Measurements from ENCODE around the gene AKR1E2. TPM values are rescaled to one million over a fixed set of nuclear protein-coding genes. Genes with fewer than 3 reads are reported as not detected.

Gene AKR1E2
- total RNA-seq, 1 donor from 2014 or later: 23.0 TPM

DNA sequence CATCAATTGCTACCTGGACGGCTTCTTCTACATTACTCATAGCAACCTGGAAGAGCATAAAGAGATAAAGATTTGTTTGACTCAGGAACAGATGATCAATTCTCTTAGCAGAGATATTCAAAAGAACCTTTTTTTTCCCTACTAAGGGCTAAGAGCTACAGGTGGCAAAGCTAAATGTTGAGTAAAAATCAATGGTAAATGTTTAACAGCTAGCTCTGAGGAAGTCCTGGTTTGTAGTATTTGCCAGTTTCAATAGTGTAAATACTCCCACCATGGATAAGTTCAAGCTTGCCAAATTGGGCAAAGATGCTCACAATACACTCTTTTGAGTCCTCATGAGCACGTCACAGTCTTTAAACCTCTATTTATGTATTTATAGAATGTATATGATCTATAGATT, 64.0 kb downstream of the AKR1E2 start:
- no peak for DNase-seq (ENCODE audit: low read depth in 2 of 2)

DNA sequence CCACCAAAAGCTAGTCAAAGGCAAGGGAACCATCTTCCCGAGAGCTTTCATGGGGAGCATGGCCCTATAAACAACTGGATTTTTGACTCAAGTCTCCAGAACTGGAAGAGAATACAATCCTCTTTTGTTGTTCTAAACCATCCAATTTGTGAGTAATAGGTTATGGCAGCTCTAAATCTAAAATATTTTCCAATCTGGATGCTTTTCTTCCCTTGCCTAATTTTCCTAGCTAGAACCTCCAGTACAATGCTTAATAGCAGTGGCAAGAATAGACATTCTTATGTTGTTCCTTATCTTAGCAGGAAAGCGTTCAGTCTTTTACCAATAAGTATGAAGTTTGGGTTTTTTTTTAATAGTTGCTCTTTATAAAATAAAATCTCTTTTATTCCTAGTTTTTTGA, 66.7 kb downstream of the AKR1E2 start:
- DNase-seq (ENCODE audit: low read depth in 2 of 2): no peak

DNA sequence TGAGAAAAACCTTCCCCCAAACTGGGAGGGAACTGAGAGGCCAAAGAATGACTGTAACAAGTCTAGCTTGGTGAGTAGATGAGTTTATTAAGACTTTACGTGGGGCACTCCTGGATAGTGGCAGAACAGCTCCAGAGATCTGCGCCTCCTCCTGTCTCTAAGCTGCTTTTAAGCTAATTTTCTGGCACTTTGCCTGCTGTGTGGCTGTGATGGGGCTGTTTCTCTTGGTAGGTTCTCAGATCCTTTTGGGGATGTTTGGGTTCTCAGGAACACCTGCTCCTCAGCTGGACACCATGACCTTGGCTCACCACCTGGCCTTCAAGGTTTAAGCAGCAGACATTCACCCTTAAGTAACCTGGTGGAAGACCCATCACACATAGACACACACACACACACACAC, 68.3 kb downstream of the AKR1E2 start:
- DNase-seq (ENCODE audit: low read depth in 2 of 2): no peak

Other genes starting within 250 kb of the AKR1E2 start
- 8.7 and 18.7 TPM in 2 replicates for gene AKR1C1, start 137.2 kb downstream of the AKR1E2 start, total RNA-seq
- 11.1 and 15.3 TPM in 2 replicates for gene AKR1C2, start 177.7 kb downstream of the AKR1E2 start, total RNA-seq